Upper lobe of right lung (tissue), 1 donor: Measurements from ENCODE around the gene FAM50A. TPM values are rescaled to one million over a fixed set of nuclear protein-coding genes. Genes with fewer than 3 reads are reported as not detected.

Experiments used
- ATAC-seq: fragments of 200-7000 bp; cut with Tn5 transposase; one replicate; pipeline ENCODE4 v1.9.1; 2020; ENCODE audit warnings: mild to moderate bottlenecking, moderate library complexity
- DNase-seq: peaks from one replicate; pipeline ENCODE4 v3.0.0-alpha.2; 2020
- H3K27ac ChIP-seq: fragments of 200-600 bp; one replicate; pipeline ENCODE4 v1.8.0; 2022
- H3K27me3 ChIP-seq: fragments of 200-600 bp; one replicate; pipeline ENCODE4 v1.8.0; 2022; ENCODE audit warnings: mild to moderate bottlenecking
- H3K36me3 ChIP-seq: fragments of 200-600 bp; one replicate; pipeline ENCODE4 v1.8.0; 2022
- H3K4me1 ChIP-seq: fragments of 200-600 bp; one replicate; pipeline ENCODE4 v1.8.0; 2022
- H3K4me3 ChIP-seq: fragments of 200-600 bp; one replicate; pipeline ENCODE4 v1.8.0; 2022; ENCODE audit warnings: mild to moderate bottlenecking
- H3K9me3 ChIP-seq: fragments of 200-600 bp; one replicate; pipeline ENCODE4 v1.8.0; 2022
- CTCF ChIP-seq: fragments of 200-600 bp; IDR thresholded peaks from one replicate; pipeline ENCODE4 v1.8.0; 2022; ENCODE audit warnings: antibody characterized with exemption
- intact Hi-C: fragments of 100-400 bp; cut with DNase I; formaldehyde crosslinking; loops from one replicate; pipeline ENCODE4 v1.11.0; 2022
- total RNA-seq: library from RNA; stranded (reverse); fragmentation: NEBNext Ultra II Directional; extraction: Animal tissue kit (Norgen Biotek cat#: 25700); gene quantifications from one replicate; pipeline ENCODE4 v1.2.1, GENCODE V29; 2021
- donor health status: DM: no; HTN: yes; CAD: no; lungs with severe emphysema.

The FAM50A gene
- total RNA-seq, 1 donor from 2014 or later = 82.0 TPM

DNA sequence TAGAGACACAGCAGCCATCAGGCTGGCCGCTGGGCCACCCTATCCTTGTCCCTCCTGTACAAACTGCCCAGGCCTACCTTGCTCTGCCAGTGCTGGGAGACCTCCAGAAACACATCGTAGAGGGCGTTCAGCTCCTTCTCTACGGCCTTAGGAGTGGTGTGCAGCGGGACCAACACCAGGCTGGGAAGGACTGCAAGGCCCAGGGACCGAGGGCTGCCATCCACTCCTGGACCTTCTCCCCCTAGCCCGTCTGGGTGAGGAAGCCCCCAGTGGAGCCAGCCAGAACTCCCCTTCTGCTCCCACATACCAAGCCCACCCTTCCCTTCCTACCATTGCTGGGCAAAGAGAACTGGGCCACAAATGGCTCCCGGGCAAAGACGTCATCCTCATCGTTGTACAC, 40.7 kb upstream of the FAM50A start:
- no peak for DNase-seq
- peaks cover 15% of the 10 kb centered on the region for H3K36me3 ChIP-seq
- H3K27ac ChIP-seq = no peak overlapping the region

DNA sequence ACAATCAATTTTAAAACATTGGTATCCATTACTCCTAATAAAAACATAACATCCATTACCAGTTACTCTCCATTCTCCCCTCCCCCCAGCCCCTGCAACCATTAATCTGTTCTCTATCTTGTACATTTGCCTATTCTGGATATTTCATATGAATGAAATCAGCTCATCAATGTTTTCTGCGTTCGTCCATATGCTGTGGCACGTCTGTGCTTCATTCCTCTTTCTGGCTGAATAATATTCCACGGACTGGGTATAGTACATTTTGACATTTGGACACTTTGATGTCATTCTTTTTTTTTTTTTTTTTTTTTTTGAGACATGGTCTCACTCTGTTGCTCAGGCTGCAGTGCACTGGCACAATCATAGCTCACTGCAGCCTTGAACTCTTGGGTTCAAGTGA, 40.1 kb upstream of the FAM50A start:
- H3K27ac ChIP-seq = no peak overlapping the region
- peaks cover 15% of the 10 kb centered on the region for H3K36me3 ChIP-seq
- no peaks in the 10 kb centered on the region for H3K27me3 ChIP-seq
- ATAC-seq = no peak
- no peak for TF ChIP-seq CTCF
- H3K9me3 ChIP-seq = no peaks in the 10 kb centered on the region
- intact Hi-C loops = no loop called here
- H3K4me1 ChIP-seq = peaks cover 3% of the 10 kb centered on the region
- DNase-seq = no peak
- H3K4me3 ChIP-seq = no peak overlapping the region

More for the DNA sequence above, 40.7 kb upstream of the FAM50A start:
- no peaks in the 10 kb centered on the region for H3K9me3 ChIP-seq
- no peaks in the 10 kb centered on the region for H3K27me3 ChIP-seq
- intact Hi-C loops = no loop called here
- no peak for ATAC-seq
- TF ChIP-seq CTCF = no peak
- peaks cover 3% of the 10 kb centered on the region for H3K4me1 ChIP-seq
- H3K4me3 ChIP-seq = no peak overlapping the region

- H3K4me1 ChIP-seq = peaks cover 3% of the 10 kb centered on the region
- no peak overlapping the region for H3K4me3 ChIP-seq
- no peak for TF ChIP-seq CTCF
- H3K36me3 ChIP-seq = peaks cover 7% of the 10 kb centered on the region
- intact Hi-C loops = no loop called here
- H3K27me3 ChIP-seq = no peaks in the 10 kb centered on the region
- DNase-seq = no peak
- no peak overlapping the region for H3K27ac ChIP-seq
- no peaks in the 10 kb centered on the region for H3K9me3 ChIP-seq
- no peak for ATAC-seq
Observed at GRCh38 chrX:154404625-154405192, 39.2 kb upstream of the FAM50A start.

GRCh38 chrX:154408659-154409221, 35.2 kb upstream of the FAM50A start:
- peaks cover 7% of the 10 kb centered on the region for H3K4me1 ChIP-seq
- no peak for TF ChIP-seq CTCF
- peak overlapping the region; percentile 76 for H3K27ac ChIP-seq
- DNase-seq (no peak), ATAC-seq (no peak)
- H3K9me3 ChIP-seq = no peaks in the 10 kb centered on the region
- H3K4me3 ChIP-seq = peak overlapping the region; percentile 50
- H3K27me3 ChIP-seq = no peaks in the 10 kb centered on the region
- intact Hi-C loops = no loop called here
- H3K36me3 ChIP-seq = peaks cover 3% of the 10 kb centered on the region

DNA sequence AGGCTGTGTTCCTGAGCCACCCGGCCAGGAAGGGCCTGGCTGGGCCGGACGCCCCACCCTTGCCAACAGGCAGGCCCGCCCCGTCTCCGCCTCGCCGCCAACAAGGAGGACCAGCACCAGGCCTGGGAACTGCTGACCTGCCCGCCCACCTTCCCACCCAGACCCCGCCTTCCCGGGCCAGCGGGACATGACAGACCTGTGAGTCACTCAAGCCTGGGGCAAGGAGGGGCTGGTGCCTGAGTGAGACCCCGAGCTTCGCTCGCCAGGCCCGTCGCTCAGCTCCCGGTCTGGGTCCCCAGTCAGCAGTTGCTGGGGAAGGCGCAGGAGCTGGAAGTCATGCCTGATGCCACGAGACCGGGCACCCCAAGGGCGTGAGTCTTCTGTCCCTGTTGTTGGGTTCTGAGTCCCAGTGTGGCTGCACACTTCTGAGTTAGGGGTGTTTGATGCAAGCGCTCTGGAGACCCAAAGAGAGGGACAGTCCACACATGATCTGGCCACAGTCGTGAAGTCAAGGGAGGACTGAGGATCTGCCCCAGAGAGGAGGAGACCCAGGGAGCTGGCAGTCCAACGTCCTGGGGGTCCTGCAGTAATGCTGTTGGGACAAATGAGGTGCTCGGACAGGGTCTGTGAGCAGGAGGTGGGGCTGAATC, 34.6 kb upstream of the FAM50A start, which contains the start of gene DNASE1L1:
Gene DNASE1L1 (minus strand): TSS at position 33 of the 650 bp plus-strand sequence. CDS start 3,686 bp downstream, outside the sequence.
- H3K36me3 ChIP-seq = peaks cover 6% of the 10 kb centered on the region
- TF ChIP-seq CTCF = no peak
- H3K4me3 ChIP-seq = peak within 1 kb of the TSS; percentile 50
- ATAC-seq (peak; percentile 86), DNase-seq (peak; percentile 92)
- peak within 1 kb of the TSS; percentile 76 for H3K27ac ChIP-seq
- no peaks in the 10 kb centered on the region for H3K9me3 ChIP-seq
- no peaks in the 10 kb centered on the region for H3K27me3 ChIP-seq
- intact Hi-C loops = no loop called here
- peaks cover 7% of the 10 kb centered on the region for H3K4me1 ChIP-seq
